ENCODE results near the gene APOBEC4. TPM values are rescaled to one million over a fixed set of nuclear protein-coding genes. Genes with fewer than 3 reads are reported as not detected.

Gene APOBEC4
- total and polyA plus RNA-seq, 2 of the 8 experiments (the other 6 are each of a cell fraction or from before 2014, with no cell fraction given): not detected

DNA sequence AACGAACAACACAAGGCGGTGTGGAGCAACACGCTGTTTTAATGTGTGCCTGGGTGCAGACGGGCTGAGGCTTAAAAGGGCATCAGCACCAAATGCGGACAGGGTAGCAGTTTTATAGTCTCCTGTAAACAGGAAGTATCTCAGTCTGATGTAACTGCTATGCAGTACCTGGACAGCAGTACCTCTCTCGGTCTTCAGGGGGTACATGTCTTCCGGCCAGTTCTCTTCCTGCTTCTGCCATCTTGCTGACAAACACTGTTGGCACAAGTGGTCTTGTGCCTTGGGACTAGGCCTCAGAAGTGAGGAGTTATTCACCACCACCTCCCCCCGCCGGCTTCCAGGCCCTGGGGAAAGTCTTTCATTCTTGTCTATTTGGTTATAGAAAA is 49.7 kb upstream of the APOBEC4 start:
- H3K4me3 ChIP-seq (ENCODE audit: extremely low read depth in 1 of 4, insufficient read depth in 2 of 4, low read depth in 3 of 4, low read length in 4 of 4): no peak overlapping the region

More for the DNA sequence above, 49.7 kb upstream of the APOBEC4 start:
- no peaks in the 10 kb centered on the region for H3K36me3 ChIP-seq (ENCODE audit: control insufficient read depth in 2 of 4, insufficient read depth in 4 of 4, low read length in 3 of 4)
- no peaks in the 10 kb centered on the region for H3K79me1 ChIP-seq (ENCODE audit: low read depth, low read length)
- no peak overlapping the region for H3K23ac ChIP-seq (ENCODE audit: insufficient read length)
- DNase-seq (ENCODE audit: low read depth in 1 of 2, low spot score in 2 of 2): no peak
- no peaks in the 10 kb centered on the region for H3K27me3 ChIP-seq (replicated peaks in 1 of 4; ENCODE audit: control insufficient read depth in 3 of 4, extremely low read depth in 1 of 4, insufficient read depth in 3 of 4, low read length in 3 of 4)
- H3K4me2 ChIP-seq (ENCODE audit: insufficient read depth in 1 of 2, low read depth in 2 of 2, low read length in 2 of 2): no peak overlapping the region
- H4K8ac ChIP-seq (ENCODE audit: extremely low read depth, insufficient read depth, low read length): no peak overlapping the region
- no peaks in the 10 kb centered on the region for H3K4me1 ChIP-seq (replicated peaks in 1 of 4; ENCODE audit: control insufficient read depth in 3 of 4, insufficient read depth in 4 of 4, low read length in 3 of 4)
- H3K9ac ChIP-seq (replicated peaks in 1 of 4; ENCODE audit: extremely low read depth in 1 of 4, low read depth in 3 of 4, low read length in 3 of 4): no peak overlapping the region
- H2BK12ac ChIP-seq (ENCODE audit: low read depth, low read length): no peak overlapping the region
- H2BK15ac ChIP-seq (ENCODE audit: low read length): no peak overlapping the region
- no peaks in the 10 kb centered on the region; the same call in 1 of the 2 replicates for H3K23me2 ChIP-seq (ENCODE audit: low read depth, low read length)
- H2BK5ac ChIP-seq (ENCODE audit: low read depth, low read length): no peak overlapping the region
- no peak overlapping the region for H3K27ac ChIP-seq (ENCODE audit: low read depth, low read length)
- CTCF ChIA-PET (ENCODE audit: partially characterized antibody): interaction anchor here (0.8 to 1.5 kb wide), 2 partner anchors 14 to 18 kb away, joined by 3 read pairs; no protein-coding TSS in a partner anchor
- no peak overlapping the region for H2AFZ ChIP-seq (ENCODE audit: low read length)
- H3K79me2 ChIP-seq (ENCODE audit: control insufficient read depth in 1 of 2, insufficient read depth in 2 of 2, low read length in 2 of 2): no peaks in the 10 kb centered on the region
- no peak overlapping the region for H3K4ac ChIP-seq (replicated peaks; ENCODE audit: insufficient read length, low read depth, low read length)
- H3K56ac ChIP-seq (replicated peaks; ENCODE audit: insufficient read length, low read depth, low read length): no peak overlapping the region
- no peak overlapping the region for H2BK120ac ChIP-seq (replicated peaks; ENCODE audit: low read depth, low read length)
- no peak overlapping the region for H3K18ac ChIP-seq (ENCODE audit: extremely low read depth, low read length)
- H4K91ac ChIP-seq (replicated peaks; ENCODE audit: insufficient read length, low read length): no peak overlapping the region
- no peak overlapping the region for H4K5ac ChIP-seq (ENCODE audit: insufficient read length, low read depth, low read length)
- no peaks in the 10 kb centered on the region for H4K20me1 ChIP-seq (replicated peaks in 1 of 2; ENCODE audit: control insufficient read depth in 1 of 2, insufficient read depth in 2 of 2, low read length in 2 of 2)
- POLR2A ChIA-PET (ENCODE audit: partially characterized antibody): no interaction called here
- no peak for FAIRE-seq
- no peak for TF ChIP-seq EGR1 (IDR thresholded peaks at IDR 0.05; ENCODE audit: borderline replicate concordance, low read depth, low read length)
- TF ChIP-seq CHD2 (IDR thresholded peaks at IDR 0.05; ENCODE audit: low read length): no peak
- TF ChIP-seq PHF8 (conservative IDR thresholded peaks at IDR 0.05; ENCODE audit: low read depth, low read length): no peak
- TF ChIP-seq CTCF (IDR thresholded peaks at IDR 0.05; ENCODE audit: control extremely low read depth in 1 of 3, insufficient read depth in 1 of 3, low read depth in 1 of 3, low read length in 3 of 3): peak in 2 of 3 experiments; percentile 3 to 17; a peak in 2 of 4 replicates
- no peak overlapping the region for H2BK20ac ChIP-seq (ENCODE audit: low read length)
- no peak overlapping the region for H2AK5ac ChIP-seq (ENCODE audit: low read depth, low read length)
- H3K9me3 ChIP-seq (ENCODE audit: insufficient read depth in 2 of 2, low read depth in 1 of 2, low read length in 1 of 2): no peaks in the 10 kb centered on the region
- H3K14ac ChIP-seq (ENCODE audit: insufficient read length): no peak overlapping the region
- 92% methylated on average over 9 of the region's 9 CpGs; no CpG with 5 or more reads in 1 of the 2 experiments for WGBS, 2 experiments (ENCODE audit: extremely low coverage in 1 of 2, insufficient coverage in 1 of 2, insufficient read length in 1 of 2, insufficient replicate concordance in 2 of 2, low coverage in 1 of 2, low lambda C conversion rate in 2 of 2, missing lambda C conversion rate in 1 of 2)
